HG03108 (cell line): ENCODE results near the gene EGLN1.
"Not testable (repeated sequence)": the region's sequence is repeated elsewhere in the genome, so short reads cannot be mapped to it uniquely, and the experiment has no call there.

Source experiments
- ATAC-seq: cut with Tn5 transposase; IDR thresholded peaks from one replicate; pipeline ENCODE4 v1.9.1; 2021; ENCODE audit warnings: moderate library complexity; ENCODE audit not compliant: unreplicated experiment

Gene EGLN1

GRCh38 chr1:231421971-231422797, at the start of gene EGLN1:
TSS of gene EGLN1 (minus strand) at chr1:231422287. CDS start at chr1:231421888, 399 bp downstream.
- peak; percentile 71 for ATAC-seq

- not testable (repeated sequence) for ATAC-seq
Measured at GRCh38 chr1:231471500-231471899, 49.4 kb upstream of the EGLN1 start.

- not testable (repeated sequence) for ATAC-seq
Measured at GRCh38 chr1:231471027-231471426, 48.9 kb upstream of the EGLN1 start.

- no peak for ATAC-seq
Measured at GRCh38 chr1:231467986-231468385, 45.9 kb upstream of the EGLN1 start.

- ATAC-seq, result no peak
Measured at GRCh38 chr1:231465051-231465450, 43.0 kb upstream of the EGLN1 start.

- ATAC-seq, result no peak
Measured at GRCh38 chr1:231463541-231463940, 41.5 kb upstream of the EGLN1 start.

GRCh38 chr1:231460614-231461013, 38.5 kb upstream of the EGLN1 start:
- peak; percentile 84 for ATAC-seq

- ATAC-seq, result not testable (repeated sequence)
Measured at GRCh38 chr1:231459438-231459837, 37.4 kb upstream of the EGLN1 start.

GRCh38 chr1:231457956-231458355, 35.9 kb upstream of the EGLN1 start:
- not testable (repeated sequence) for ATAC-seq

GRCh38 chr1:231454133-231454532, 32.0 kb upstream of the EGLN1 start:
- not testable (repeated sequence) for ATAC-seq

GRCh38 chr1:231446138-231446537, 24.1 kb upstream of the EGLN1 start:
- no peak for ATAC-seq

- no peak for ATAC-seq
Measured at GRCh38 chr1:231444059-231444458, 22.0 kb upstream of the EGLN1 start.

- ATAC-seq, result no peak
Measured at GRCh38 chr1:231443363-231443762, 21.3 kb upstream of the EGLN1 start.

GRCh38 chr1:231442735-231443134, 20.6 kb upstream of the EGLN1 start:
- ATAC-seq, result no peak

- ATAC-seq, result no peak
Measured at GRCh38 chr1:231432996-231433395, 10.9 kb upstream of the EGLN1 start.

- ATAC-seq, result no peak
Measured at GRCh38 chr1:231431665-231432415, 9.8 kb upstream of the EGLN1 start.

GRCh38 chr1:231430678-231431352, 8.7 kb upstream of the EGLN1 start:
- ATAC-seq, result not testable (repeated sequence)

GRCh38 chr1:231428377-231428776, 6.3 kb upstream of the EGLN1 start:
- no peak for ATAC-seq

GRCh38 chr1:231424950-231425805, 3.1 kb upstream of the EGLN1 start:
- ATAC-seq, result no peak

GRCh38 chr1:231423648-231424047, 1.6 kb upstream of the EGLN1 start:
- no peak for ATAC-seq
